IMR-90 (cell line): ENCODE measurements around the gene SLC25A33. TPM values are rescaled to one million over a fixed set of nuclear protein-coding genes. Genes with fewer than 3 reads are reported as not detected.

Experiments
- ATAC-seq: fragments of 200-7000 bp; cut with Tn5 transposase; 2 replicates; pipeline ENCODE4 v1.9.1; 2020; ENCODE audit warnings: low read depth, mild to moderate bottlenecking, moderate library complexity
- BruUV-seq: library from RNA; stranded (reverse); fragments of 400-500 nt; replicated peaks from 2 replicates; lab custom pipeline; 2021; lab: Mats Ljungman, UMichigan
- CTCF ChIA-PET: fragments of 300-600 bp; formaldehyde crosslinking; extraction: SDS; loops from one replicate; lab custom pipeline; 2021; ENCODE audit warnings: antibody characterized with exemption; lab: Yijun Ruan, JAX
- POLR2A ChIA-PET: fragments of 300-600 bp; sonication (Branson Sonifier 250); formaldehyde crosslinking; loops from one replicate; lab custom pipeline; 2022; ENCODE audit warnings: antibody characterized with exemption; ENCODE audit not compliant: unreplicated experiment; lab: Charles Lee
- DNase-seq: peaks from one replicate; pipeline ENCODE4 v3.0.0; 2013
- H2AFZ ChIP-seq: replicated peaks from 2 replicates; pipeline ENCODE3; 2013; ENCODE audit warnings: low read length, mild to moderate bottlenecking; ENCODE audit not compliant: poor library complexity
- H2AK5ac ChIP-seq: 2 replicates; pipeline ENCODE4 v1.6.1; 2013; ENCODE audit warnings: low read depth, low read length, inconsistent platforms
- H2AK9ac ChIP-seq: replicated peaks from 2 replicates; pipeline ENCODE3; 2013; ENCODE audit warnings: mild to moderate bottlenecking, low read depth, low read length, moderate library complexity; ENCODE audit not compliant: poor library complexity
- H2BK120ac ChIP-seq: 2 replicates; pipeline ENCODE4 v1.6.1; 2013; ENCODE audit warnings: low read depth, low read length, inconsistent platforms
- H2BK15ac ChIP-seq: 3 replicates; pipeline ENCODE4 v1.6.1; 2013; ENCODE audit warnings: low read depth, low read length, inconsistent platforms
- H2BK20ac ChIP-seq: 2 replicates; pipeline ENCODE4 v1.6.1; 2013; ENCODE audit warnings: low read depth, mild to moderate bottlenecking, inconsistent platforms, low read length, moderate library complexity
- H2BK5ac ChIP-seq: 2 replicates; pipeline ENCODE4 v1.6.1; 2013; ENCODE audit warnings: mild to moderate bottlenecking, low read depth, low read length, inconsistent platforms; ENCODE audit not compliant: poor library complexity, severe bottlenecking
- H3K14ac ChIP-seq: replicated peaks from 2 replicates; pipeline ENCODE4 v1.6.1; 2013; ENCODE audit warnings: low read depth, low read length, inconsistent platforms
- H3K18ac ChIP-seq: 2 replicates; pipeline ENCODE4 v1.6.1; 2013; ENCODE audit warnings: low read depth, low read length, control low read depth
- H3K23ac ChIP-seq: 2 replicates; pipeline ENCODE4 v1.6.1; 2013; ENCODE audit warnings: low read depth, low read length, inconsistent platforms
- H3K27ac ChIP-seq: 2 replicates; pipeline ENCODE4 v1.5.1; 2013; ENCODE audit warnings: mild to moderate bottlenecking, control low read depth, low read length; ENCODE audit not compliant: insufficient read depth
- H3K27me3 ChIP-seq: 2 replicates; pipeline ENCODE4 v1.6.1; 2013; ENCODE audit warnings: low read length; ENCODE audit not compliant: control insufficient read depth, insufficient read depth
- H3K36me3 ChIP-seq: 2 replicates; pipeline ENCODE4 v1.6.1; 2013; ENCODE audit warnings: low read length, mixed read lengths; ENCODE audit not compliant: control insufficient read depth, insufficient read depth
- H3K4ac ChIP-seq: 2 replicates; pipeline ENCODE4 v1.6.1; 2013; ENCODE audit warnings: low read depth, low read length, inconsistent platforms
- H3K4me1 ChIP-seq: 2 replicates; pipeline ENCODE4 v1.6.1; 2013; ENCODE audit warnings: low read length, mixed read lengths; ENCODE audit not compliant: control insufficient read depth, insufficient read depth
- H3K4me2 ChIP-seq: 2 replicates; pipeline ENCODE4 v1.6.1; 2013; ENCODE audit warnings: low read depth, mild to moderate bottlenecking, control low read depth, low read length, moderate library complexity
- H3K4me3 ChIP-seq: 2 replicates; pipeline ENCODE4 v1.5.1; 2013; ENCODE audit warnings: low read depth, mild to moderate bottlenecking, control low read depth, low read length, moderate library complexity; ENCODE audit not compliant: insufficient read depth
- H3K56ac ChIP-seq: 2 replicates; pipeline ENCODE4 v1.6.1; 2013; ENCODE audit warnings: low read length, inconsistent platforms; ENCODE audit not compliant: insufficient read depth; ENCODE audit errors: extremely low read depth
- H3K79me1 ChIP-seq, 2 experiments: 2 replicates each; pipeline ENCODE4 v1.6.1; 2013; ENCODE audit warnings: low read length in 2 of 2, inconsistent platforms in 1 of 2, low read depth in 1 of 2
- H3K9ac ChIP-seq: 2 replicates; pipeline ENCODE4 v1.6.1; 2013; ENCODE audit warnings: low read depth, low read length, control low read depth
- H3K9me1 ChIP-seq: 2 replicates; pipeline ENCODE4 v1.6.1; 2013; ENCODE audit warnings: low read length, inconsistent platforms; ENCODE audit not compliant: insufficient read depth
- H3K9me3 ChIP-seq: 2 replicates; pipeline ENCODE4 v1.6.1; 2013; ENCODE audit warnings: low read length; ENCODE audit not compliant: control insufficient read depth, insufficient read depth
- H4K20me1 ChIP-seq: 2 replicates; pipeline ENCODE4 v1.6.1; 2013; ENCODE audit warnings: low read length, inconsistent platforms; ENCODE audit not compliant: insufficient read depth
- H4K5ac ChIP-seq: 2 replicates; pipeline ENCODE4 v1.6.1; 2013; ENCODE audit warnings: mild to moderate bottlenecking, low read depth, low read length, control low read depth
- H4K8ac ChIP-seq, 2 experiments: 2 replicates each; pipeline ENCODE4 v1.6.1; 2013; ENCODE audit warnings: low read depth in 2 of 2, low read length in 2 of 2, control low read depth in 1 of 2, inconsistent platforms in 1 of 2
- H4K91ac ChIP-seq: 2 replicates; pipeline ENCODE4 v1.6.1; 2013; ENCODE audit warnings: low read depth, low read length, inconsistent platforms; ENCODE audit not compliant: insufficient read depth
- BHLHE40 ChIP-seq: fragments of 150-350 bp; IDR thresholded peaks from 2 replicates; pipeline ENCODE4 v1.6.1; 2016; ENCODE audit warnings: mild to moderate bottlenecking, low read depth, low read length
- CEBPB ChIP-seq: IDR thresholded peaks from 2 replicates; pipeline ENCODE4 v1.6.1; 2012; ENCODE audit warnings: low read depth, low read length, improper control_type of control experiment
- CHD1 ChIP-seq: IDR thresholded peaks from 2 replicates; pipeline ENCODE4 v1.6.1; 2012; ENCODE audit warnings: low read depth, low read length, improper control_type of control experiment
- CTCF ChIP-seq: conservative IDR thresholded peaks from 2 replicates; pipeline ENCODE4 v1.5.1; 2012; ENCODE audit warnings: mild to moderate bottlenecking, low read depth, low read length, improper control_type of control experiment
- ELK1 ChIP-seq: fragments of 150-350 bp; IDR thresholded peaks from 2 replicates; pipeline ENCODE4 v1.6.1; 2016; ENCODE audit warnings: low read depth, mild to moderate bottlenecking, low read length, moderate library complexity, borderline replicate concordance
- FOS ChIP-seq: fragments of 150-350 bp; IDR thresholded peaks from 2 replicates; pipeline ENCODE4 v1.6.1; 2016; ENCODE audit warnings: low read depth, low read length
- MAFK ChIP-seq: IDR thresholded peaks from 2 replicates; pipeline ENCODE4 v1.6.1; 2012; ENCODE audit warnings: low read depth, low read length, improper control_type of control experiment
- MXI1 ChIP-seq: IDR thresholded peaks from 2 replicates; pipeline ENCODE4 v1.6.1; 2012; ENCODE audit warnings: low read depth, mild to moderate bottlenecking, low read length, moderate library complexity, borderline replicate concordance
- NFE2L2 ChIP-seq: fragments of 150-350 bp; IDR thresholded peaks from 2 replicates; pipeline ENCODE4 v1.6.1; 2016; ENCODE audit warnings: low read depth, mild to moderate bottlenecking, low read length
- POLR2A ChIP-seq: IDR thresholded peaks from 2 replicates; pipeline ENCODE4 v1.6.1; 2012; ENCODE audit warnings: mild to moderate bottlenecking, low read depth, low read length
- RAD21 ChIP-seq: IDR thresholded peaks from 2 replicates; pipeline ENCODE4 v1.6.1; 2012; ENCODE audit warnings: low read length, improper control_type of control experiment
- RCOR1 ChIP-seq: IDR thresholded peaks from 2 replicates; pipeline ENCODE4 v1.6.1; 2012; ENCODE audit warnings: mild to moderate bottlenecking, low read length, improper control_type of control experiment; ENCODE audit not compliant: insufficient replicate concordance
- RFX5 ChIP-seq: IDR thresholded peaks from 2 replicates; pipeline ENCODE4 v1.8.0; 2012; ENCODE audit warnings: low read depth, mild to moderate bottlenecking, low read length, moderate library complexity
- SMC3 ChIP-seq: fragments of 150-350 bp; IDR thresholded peaks from 2 replicates; pipeline ENCODE4 v1.6.1; 2016; ENCODE audit warnings: low read depth, mild to moderate bottlenecking, antibody characterized with exemption, low read length, moderate library complexity
- USF2 ChIP-seq: fragments of 150-350 bp; IDR thresholded peaks from 2 replicates; pipeline ENCODE4 v1.6.1; 2017; ENCODE audit warnings: mild to moderate bottlenecking, antibody characterized with exemption, low read length, low read depth
- WGBS, 2 experiments: methylation state at CpG; one replicate each; pipeline versions ENCODE4 v1.1.5 to v1.1.7; 2013; ENCODE audit warnings: missing lambda C conversion rate in 2 of 2; ENCODE audit not compliant: insufficient read length in 1 of 2; ENCODE audit errors: extremely low coverage in 2 of 2; 5-methylcytosine and 5-hydroxymethylcytosine counted together
- dilution Hi-C: fragments of 300-500 bp; cut with HindIII; formaldehyde crosslinking; loops from one replicate; pipeline ENCODE4 v1.14.3; 2018; ENCODE audit warnings: low sequenced_read_pairs; ENCODE audit not compliant: unreplicated experiment
- in situ Hi-C: fragments of 300-500 bp; cut with MboI; formaldehyde crosslinking; loops from 3 replicates; pipeline ENCODE4 v1.14.3; 2019; ENCODE audit warnings: low sequenced_read_pairs, inconsistent platforms, mixed read lengths
- intact Hi-C: fragments of 100-400 bp; cut with micrococcal nuclease; formaldehyde crosslinking; loops from 2 replicates; pipeline ENCODE4 v1.10.0; 2022
- polyA plus RNA-seq, 3 experiments: library from polyadenylated mRNA; depleted of rRNA; stranded (reverse); fragments of >200 nt; gene quantifications; 2 replicates each; pipeline ENCODE4 v1.2.3, GENCODE V29; 2012; ENCODE audit warnings: low replicate concordance in 1 of 3
- total RNA-seq: library from RNA; depleted of rRNA; stranded (reverse); fragments of >200 nt; gene quantifications from 2 replicates; pipeline ENCODE4 v1.2.3, GENCODE V29; 2012

Gene SLC25A33
- total and polyA plus RNA-seq, 2 of the 4 experiments (the other 2 are of a cell fraction) = 2.5 to 3.0 TPM

GRCh38 chr1:9557624-9558023, 18.4 kb downstream of the SLC25A33 start:
- H3K4me1 ChIP-seq = no peaks in the 10 kb centered on the region
- CTCF ChIA-PET = interaction anchor here (0.7 to 1.1 kb wide), 2 partner anchors 73 to 291 kb away, joined by 3 to 4 read pairs; no protein-coding TSS in a partner anchor
- no peak overlapping the region for H3K18ac ChIP-seq
- H3K4me3 ChIP-seq = no peak overlapping the region
- peaks cover 0 to 13% of the 10 kb centered on the region in 2 experiments; a peak in 2 of 4 replicates for H3K79me1 ChIP-seq
- H2BK15ac ChIP-seq = no peak overlapping the region
- no peak overlapping the region for H3K56ac ChIP-seq
- H3K27ac ChIP-seq = no peak overlapping the region
- WGBS, 2 experiments = no CpG with 5 or more reads among the region's 5 CpGs
- peaks cover 14% of the 10 kb centered on the region; the same call in 1 of the 2 replicates for H4K20me1 ChIP-seq
- H3K14ac ChIP-seq = no peak overlapping the region
- H3K4me2 ChIP-seq = no peak overlapping the region
- no peaks in the 10 kb centered on the region for H3K9me3 ChIP-seq
- ATAC-seq = no peak
- no peak overlapping the region for H4K8ac ChIP-seq
- no peak overlapping the region for H2AK5ac ChIP-seq
- peaks cover 7% of the 10 kb centered on the region for H3K36me3 ChIP-seq
- BruUV-seq = no TSS peak
- no peak overlapping the region for H2BK120ac ChIP-seq
- H4K5ac ChIP-seq = no peak overlapping the region
- H3K4ac ChIP-seq = no peak overlapping the region
- H3K23ac ChIP-seq = no peak overlapping the region
- intact Hi-C loops (no loop called here), in situ Hi-C loops (no loop called here), dilution Hi-C loops (no loop called here)
- 0 out of 2 replicates have a peak, but pooled peaks cover 4% of the 10 kb centered on the region for H3K9me1 ChIP-seq
- H2BK5ac ChIP-seq = no peak overlapping the region
- no peaks in the 10 kb centered on the region for H3K27me3 ChIP-seq
- H4K91ac ChIP-seq = no peak overlapping the region
- H2AK9ac ChIP-seq = no peak overlapping the region
- no peak for TF ChIP-seq FOS
- no peak for TF ChIP-seq ELK1
- TF ChIP-seq MXI1 = no peak
- TF ChIP-seq CEBPB = no peak
- TF ChIP-seq RFX5 = no peak
- no peak for TF ChIP-seq POLR2A
- no peak for TF ChIP-seq SMC3
- TF ChIP-seq NFE2L2 = no peak
- no peak for TF ChIP-seq MAFK
- TF ChIP-seq CHD1 = no peak
- TF ChIP-seq BHLHE40 = no peak
- TF ChIP-seq RCOR1 = no peak
- TF ChIP-seq CTCF = no peak
- no peak for TF ChIP-seq USF2
- TF ChIP-seq RAD21 = no peak
- no peak for DNase-seq
- no peak overlapping the region for H2BK20ac ChIP-seq
- POLR2A ChIA-PET = no interaction called here
- H3K9ac ChIP-seq = no peak overlapping the region
- H2AFZ ChIP-seq = no peak overlapping the region
